HCT116 (cell line): ENCODE data around the gene PCDHGA1.
"Not testable (repeated sequence)": the region's sequence is repeated elsewhere in the genome, so short reads cannot be mapped to it uniquely, and the experiment has no call there.

Experiments
- POLR2AphosphoS5 ChIP-seq: IDR thresholded peaks from 2 replicates; pipeline ENCODE4 v1.6.1; 2011; ENCODE audit warnings: mild to moderate bottlenecking, low read depth, low read length, moderate library complexity
- TF ChIP-seq, protein P1 (sequence below), 3 experiments: fragments of 200-600 bp in 1 of 3; sonication (generic) in 1 of 3; IDR thresholded peaks in 2 of 3; conservative IDR thresholded peaks in 1 of 3; 2 replicates each; pipeline ENCODE4 v1.5.1; 2012 to 2017; ENCODE audit warnings: low read depth in 2 of 3, low read length in 2 of 3, antibody characterized with exemption in 1 of 3, borderline replicate concordance in 1 of 3, control low read depth in 1 of 3, mild to moderate bottlenecking in 1 of 3, mixed read lengths in 1 of 3, mixed run types in 1 of 3, moderate library complexity in 1 of 3; ENCODE audit not compliant: insufficient read depth in 1 of 3

- TF ChIP-seq, protein P1, sequence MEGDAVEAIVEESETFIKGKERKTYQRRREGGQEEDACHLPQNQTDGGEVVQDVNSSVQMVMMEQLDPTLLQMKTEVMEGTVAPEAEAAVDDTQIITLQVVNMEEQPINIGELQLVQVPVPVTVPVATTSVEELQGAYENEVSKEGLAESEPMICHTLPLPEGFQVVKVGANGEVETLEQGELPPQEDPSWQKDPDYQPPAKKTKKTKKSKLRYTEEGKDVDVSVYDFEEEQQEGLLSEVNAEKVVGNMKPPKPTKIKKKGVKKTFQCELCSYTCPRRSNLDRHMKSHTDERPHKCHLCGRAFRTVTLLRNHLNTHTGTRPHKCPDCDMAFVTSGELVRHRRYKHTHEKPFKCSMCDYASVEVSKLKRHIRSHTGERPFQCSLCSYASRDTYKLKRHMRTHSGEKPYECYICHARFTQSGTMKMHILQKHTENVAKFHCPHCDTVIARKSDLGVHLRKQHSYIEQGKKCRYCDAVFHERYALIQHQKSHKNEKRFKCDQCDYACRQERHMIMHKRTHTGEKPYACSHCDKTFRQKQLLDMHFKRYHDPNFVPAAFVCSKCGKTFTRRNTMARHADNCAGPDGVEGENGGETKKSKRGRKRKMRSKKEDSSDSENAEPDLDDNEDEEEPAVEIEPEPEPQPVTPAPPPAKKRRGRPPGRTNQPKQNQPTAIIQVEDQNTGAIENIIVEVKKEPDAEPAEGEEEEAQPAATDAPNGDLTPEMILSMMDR (IDR thresholded peaks at IDR 0.05 in 2 of 3, conservative IDR thresholded peaks at IDR 0.05 in 1 of 3; ENCODE audit: borderline replicate concordance in 1 of 3, insufficient read depth in 1 of 3, low read depth in 2 of 3, low read length in 2 of 3): not testable (repeated sequence)
- TF ChIP-seq POLR2AphosphoS5: not testable (repeated sequence)
Observed at GRCh38 chr5:141394401-141395187, 64.3 kb downstream of the PCDHGA1 start.
